Kidney (tissue), 14 donors: ENCODE data around the gene NOTCH4. TPM values are rescaled to one million over a fixed set of nuclear protein-coding genes. Genes with fewer than 3 reads are reported as not detected.

Experiments
- DNase-seq, 5 donors: peaks; one replicate each; pipeline ENCODE4 v3.0.0-alpha.2; 2013 to 2020
- FAIRE-seq: peaks from 2 replicates; lab custom pipeline; 2012; peaks lifted over from hg19 to GRCh38; lab: Jason Lieb, UNC
- H3K27ac ChIP-seq, 2 donors: one replicate each; pipeline ENCODE4 v1.7.0; 2013; ENCODE audit warnings: low read depth in 2 of 2, low read length in 2 of 2, inconsistent platforms in 1 of 2
- H3K27me3 ChIP-seq: one replicate; pipeline ENCODE4 v1.7.1; 2013; ENCODE audit warnings: low read length, inconsistent platforms; ENCODE audit not compliant: control insufficient read depth, insufficient read depth
- H3K36me3 ChIP-seq, 3 donors: one replicate each; pipeline versions ENCODE4 v1.7.0 to v1.7.1; 2013; ENCODE audit warnings: low read length in 3 of 3, control low read depth in 1 of 3, inconsistent platforms in 1 of 3; ENCODE audit not compliant: insufficient read depth in 3 of 3, control insufficient read depth in 2 of 3
- H3K4me1 ChIP-seq, 3 donors: one replicate each; pipeline versions ENCODE4 v1.7.0 to v1.7.1; 2013; ENCODE audit warnings: low read length in 3 of 3, inconsistent platforms in 1 of 3, low read depth in 1 of 3; ENCODE audit not compliant: control insufficient read depth in 2 of 3, insufficient read depth in 2 of 3
- H3K4me3 ChIP-seq, 3 donors: one replicate each; pipeline versions ENCODE4 v1.7.0 to v1.8.1; 2013; ENCODE audit warnings: low read length in 3 of 3, control low read depth in 1 of 3, inconsistent platforms in 1 of 3
- H3K9ac ChIP-seq, 3 donors: one replicate each; pipeline versions ENCODE4 v1.7.0 to v1.7.1; 2013; ENCODE audit warnings: low read length in 3 of 3, control low read depth in 1 of 3, inconsistent platforms in 1 of 3
- H3K9me3 ChIP-seq, 3 donors: one replicate each; pipeline versions ENCODE4 v1.7.0 to v1.7.1; 2013; ENCODE audit warnings: low read length in 3 of 3, control low read depth in 1 of 3, inconsistent platforms in 1 of 3; ENCODE audit not compliant: control insufficient read depth in 2 of 3, insufficient read depth in 1 of 3
- CTCF ChIP-seq: IDR thresholded peaks from 3 replicates; pipeline ENCODE4 v1.5.1; 2012; ENCODE audit warnings: mild to moderate bottlenecking, moderate library complexity, borderline replicate concordance; ENCODE audit not compliant: insufficient read depth; ENCODE audit errors: extremely low read depth
- intact Hi-C: fragments of 100-400 bp; cut with DNase I; formaldehyde crosslinking; loops from one replicate; pipeline ENCODE4 v1.11.1; 2022
- polyA plus RNA-seq: library from polyadenylated mRNA; stranded (reverse); fragments of 350-450 nt; fragmentation: Illumina TruSeq; extraction: RNeasy Lipid Tissue Mini Kit (QIAGEN cat#74804); gene quantifications from one replicate; pipeline ENCODE4 v1.2.3, GENCODE V29; 2014; ENCODE audit warnings: low read depth, low replicate concordance; ENCODE audit not compliant: insufficient read depth
- total RNA-seq: library from RNA; stranded (reverse); fragmentation: NEBNext Ultra II Directional; extraction: Animal tissue kit (Norgen Biotek cat#: 25700); gene quantifications from one replicate; pipeline ENCODE4 v1.2.1, GENCODE V29; 2021
- donor health status: control.
- donor health status: control.
- donor health status: control.
- donor health status: control.
- donor health status: control.
- donor health status: DM: yes; HTN: yes; CAD: no.
- donor health status: Normal renal cell carcinoma (clear cell type).

The NOTCH4 gene
- total and polyA plus RNA-seq, 2 donors from 2014 or later = 22.5 to 30.5 TPM

GRCh38 chr6:32170294-32170693, 53.6 kb downstream of the NOTCH4 start:
- H3K27me3 ChIP-seq = no peaks in the 10 kb centered on the region
- FAIRE-seq = no peak
- H3K9ac ChIP-seq = no peak overlapping the region
- TF ChIP-seq CTCF = no peak
- no peak overlapping the region for H3K4me3 ChIP-seq
- intact Hi-C loops = no loop called here
- no peaks in the 10 kb centered on the region for H3K9me3 ChIP-seq
- no peak overlapping the region for H3K27ac ChIP-seq
- H3K4me1 ChIP-seq = peaks cover 0 to 10% (median 7%) of the 10 kb centered on the region in 3 donors
- peaks cover 0 to 19% (median 12%) of the 10 kb centered on the region in 3 donors for H3K36me3 ChIP-seq
- DNase-seq = peak in 2 of 5 donors; percentile 26 to 50

DNA sequence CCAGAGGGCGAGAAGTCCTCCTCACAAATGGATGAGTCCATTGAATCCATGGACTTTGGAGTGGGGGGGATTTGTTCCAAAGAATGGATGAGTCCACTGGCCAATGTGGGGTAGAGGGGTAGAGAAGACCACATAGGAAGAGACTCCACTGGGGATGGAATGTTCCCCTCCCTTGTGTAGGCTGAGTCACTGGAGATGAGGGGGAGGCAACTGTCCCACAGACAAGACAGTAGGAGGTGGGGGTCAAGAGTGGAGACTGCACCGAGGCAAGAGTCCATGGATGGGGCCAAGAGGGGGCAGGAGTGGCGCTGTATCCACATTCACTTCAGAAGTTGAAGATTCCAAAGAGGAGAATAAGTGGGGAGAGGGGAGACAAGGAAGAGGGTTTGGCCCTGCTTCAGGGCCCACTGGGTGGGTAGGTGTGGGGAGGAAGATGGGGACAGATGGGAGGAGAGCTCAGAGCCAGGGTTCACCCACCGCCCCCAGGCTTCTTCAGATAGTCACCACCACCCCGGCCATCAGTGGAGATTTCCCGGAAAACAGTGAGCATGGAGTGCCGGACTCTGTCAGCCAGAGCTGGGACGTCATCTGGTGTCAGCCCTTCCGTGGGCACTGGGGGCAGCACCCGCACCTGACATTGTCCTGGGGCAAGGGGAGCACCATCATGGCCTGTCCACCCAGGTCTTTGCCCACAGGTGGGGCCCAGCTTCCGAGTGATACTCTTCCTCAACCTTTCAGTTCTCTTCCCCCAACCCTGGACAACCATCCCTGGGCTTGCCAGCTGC, 54.9 kb downstream of the NOTCH4 start:
- Histone ChIP-seq H3K4me1 (no peaks in the 10 kb centered on the region), H3K4me3 (no peak overlapping the region), H3K9ac (no peak overlapping the region), H3K27me3 (no peaks in the 10 kb centered on the region), H3K9me3 (no peaks in the 10 kb centered on the region), H3K36me3 (peaks cover 0 to 19% (median 12%) of the 10 kb centered on the region in 3 donors), H3K27ac (no peak overlapping the region)
- intact Hi-C loops = no loop called here
- DNase-seq = peak in 1 of 5 donors; percentile 50
- TF ChIP-seq CTCF = no peak
- no peak for FAIRE-seq

DNA sequence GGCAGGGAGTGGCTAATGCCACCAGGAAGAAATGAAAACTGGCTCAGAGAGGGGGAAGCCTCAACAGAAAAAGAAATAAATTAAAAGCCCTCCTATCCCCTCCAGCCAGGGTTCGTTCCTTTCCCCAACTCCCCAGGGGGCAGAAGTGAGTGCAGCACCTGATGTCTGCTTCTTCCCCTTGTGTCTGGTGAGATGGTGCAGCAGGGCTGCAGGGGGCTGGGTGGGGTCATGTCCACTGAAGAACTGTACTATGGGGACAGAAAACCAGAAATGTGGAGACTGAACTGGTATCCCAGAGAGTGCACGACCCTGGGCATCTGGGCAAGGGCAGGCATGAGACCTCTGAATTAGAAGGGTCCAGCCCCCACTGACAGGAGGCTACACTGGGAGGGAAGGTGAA, 55.5 kb downstream of the NOTCH4 start:
- intact Hi-C loops = no loop called here
- H3K4me3 ChIP-seq = no peak overlapping the region
- no peaks in the 10 kb centered on the region for H3K4me1 ChIP-seq
- TF ChIP-seq CTCF = no peak
- H3K36me3 ChIP-seq = peaks cover 0 to 19% (median 12%) of the 10 kb centered on the region in 3 donors
- FAIRE-seq (no peak), DNase-seq (peak in 1 of 5 donors; percentile 45)
- no peaks in the 10 kb centered on the region for H3K9me3 ChIP-seq
- H3K27ac ChIP-seq = no peak overlapping the region
- H3K27me3 ChIP-seq = no peaks in the 10 kb centered on the region
- H3K9ac ChIP-seq = no peak overlapping the region
